SK-N-MC (cell line): Measurements from ENCODE around the gene OTOL1.

Source experiments
- EZH2 ChIP-seq: fragments of 200-600 bp; sonication (generic); IDR thresholded peaks from one replicate; pipeline ENCODE4 v1.6.1; 2017; ENCODE audit warnings: antibody characterized with exemption
- FOXP2 ChIP-seq: optimal IDR thresholded peaks from 2 replicates; pipeline ENCODE3; 2011; ENCODE audit warnings: mild to moderate bottlenecking, moderate library complexity; ENCODE audit not compliant: insufficient read depth; ENCODE audit errors: extremely low read length, control extremely low read depth
- POLR2AphosphoS5 ChIP-seq: IDR thresholded peaks from 2 replicates; pipeline ENCODE4 v1.6.1; 2012; ENCODE audit warnings: mild to moderate bottlenecking, low read depth, low read length, borderline replicate concordance

GRCh38 chr3:161474741-161475140 lies 21.9 kb upstream of the OTOL1 start:
- TF ChIP-seq EZH2 (no peak), POLR2AphosphoS5 (no peak), FOXP2 (no peak)
